Measurements from ENCODE around the gene RPH3AL.

Gene RPH3AL

GRCh38 chr17:345261-345660 is 7.3 kb downstream of the RPH3AL start:
- Histone ChIP-seq H3K36me3 (ENCODE audit: control insufficient read depth in 1 of 2, insufficient read depth in 2 of 2, low read length in 2 of 2) (no peaks in the 10 kb centered on the region), H3K27me3 (ENCODE audit: insufficient read depth, low read length) (no peaks in the 10 kb centered on the region), H3K79me2 (ENCODE audit: control insufficient read depth, insufficient read depth, low read length, poor library complexity) (no peaks in the 10 kb centered on the region), H3K79me1 (ENCODE audit: low read length) (no peaks in the 10 kb centered on the region), H2AK5ac (ENCODE audit: low read length) (no peak overlapping the region), H4K91ac (ENCODE audit: low read depth, low read length) (no peak overlapping the region), H3K4ac (ENCODE audit: low read depth, low read length) (no peak overlapping the region), H3K4me1 (ENCODE audit: control insufficient read depth in 1 of 2, insufficient read depth in 2 of 2, low read length in 2 of 2) (no peaks in the 10 kb centered on the region), H2BK120ac (ENCODE audit: insufficient read depth, low read length, poor library complexity) (no peak overlapping the region), H3K23ac (ENCODE audit: low read length) (no peak overlapping the region), H3K9me3 (ENCODE audit: insufficient read depth, low read depth, low read length) (no peaks in the 10 kb centered on the region), H2BK12ac (ENCODE audit: low read length) (no peak overlapping the region), H2AFZ (ENCODE audit: insufficient read depth, low read length, poor library complexity) (no peak overlapping the region), H3K14ac (ENCODE audit: low read length) (no peak overlapping the region), H3K4me3 (ENCODE audit: low read depth, low read length) (no peak overlapping the region), H3K27ac (ENCODE audit: low read depth, low read length) (no peak overlapping the region), H3K18ac (ENCODE audit: low read length) (no peak overlapping the region), H4K12ac (ENCODE audit: low read depth, low read length) (no peak overlapping the region), H4K8ac (ENCODE audit: low read depth, low read length) (no peak overlapping the region), H2BK5ac (ENCODE audit: low read depth, low read length, poor library complexity) (no peak overlapping the region), H3K9ac (ENCODE audit: low read length) (no peak overlapping the region), H3K4me2 (ENCODE audit: low read length) (no peak overlapping the region)
- WGBS (ENCODE audit: extremely low coverage, insufficient coverage, insufficient read length) = no CpG with 5 or more reads among the region's 5 CpGs
- DNase-seq = no peak

GRCh38 chr17:343875-344752 is 8.5 kb downstream of the RPH3AL start:
- H3K36me3 ChIP-seq (ENCODE audit: control insufficient read depth in 1 of 2, insufficient read depth in 2 of 2, low read length in 2 of 2) = no peaks in the 10 kb centered on the region
- H3K27ac ChIP-seq (ENCODE audit: low read depth, low read length) = no peak overlapping the region
- no peaks in the 10 kb centered on the region for H3K79me1 ChIP-seq (ENCODE audit: low read length)
- no peak overlapping the region for H4K91ac ChIP-seq (ENCODE audit: low read depth, low read length)
- no peaks in the 10 kb centered on the region for H3K79me2 ChIP-seq (ENCODE audit: control insufficient read depth, insufficient read depth, low read length, poor library complexity)
- no peak overlapping the region for H3K4me2 ChIP-seq (ENCODE audit: low read length)
- H2BK12ac ChIP-seq (ENCODE audit: low read length) = no peak overlapping the region
- H3K27me3 ChIP-seq (ENCODE audit: insufficient read depth, low read length) = no peaks in the 10 kb centered on the region
- H3K14ac ChIP-seq (ENCODE audit: low read length) = no peak overlapping the region
- H3K23ac ChIP-seq (ENCODE audit: low read length) = no peak overlapping the region
- no peak overlapping the region for H3K9ac ChIP-seq (ENCODE audit: low read length)
- no peak overlapping the region for H4K8ac ChIP-seq (ENCODE audit: low read depth, low read length)
- no peaks in the 10 kb centered on the region for H3K9me3 ChIP-seq (ENCODE audit: insufficient read depth, low read depth, low read length)
- no peak overlapping the region for H3K4me3 ChIP-seq (ENCODE audit: low read depth, low read length)
- no peak overlapping the region for H2BK5ac ChIP-seq (ENCODE audit: low read depth, low read length, poor library complexity)
- no CpG with 5 or more reads among the region's 5 CpGs for WGBS (ENCODE audit: extremely low coverage, insufficient coverage, insufficient read length)
- H3K4ac ChIP-seq (ENCODE audit: low read depth, low read length) = no peak overlapping the region
- no peak for DNase-seq
- H3K4me1 ChIP-seq (ENCODE audit: control insufficient read depth in 1 of 2, insufficient read depth in 2 of 2, low read length in 2 of 2) = no peaks in the 10 kb centered on the region
- no peak overlapping the region for H4K12ac ChIP-seq (ENCODE audit: low read depth, low read length)
- no peak overlapping the region for H2AK5ac ChIP-seq (ENCODE audit: low read length)
- no peak overlapping the region for H3K18ac ChIP-seq (ENCODE audit: low read length)
- H2BK120ac ChIP-seq (ENCODE audit: insufficient read depth, low read length, poor library complexity) = no peak overlapping the region
- no peak overlapping the region for H2AFZ ChIP-seq (ENCODE audit: insufficient read depth, low read length, poor library complexity)

- H3K23ac ChIP-seq (ENCODE audit: low read length) = no peak overlapping the region
- H4K12ac ChIP-seq (ENCODE audit: low read depth, low read length) = no peak overlapping the region
- H3K4ac ChIP-seq (ENCODE audit: low read depth, low read length) = no peak overlapping the region
- H3K4me1 ChIP-seq (ENCODE audit: control insufficient read depth in 1 of 2, insufficient read depth in 2 of 2, low read length in 2 of 2) = no peaks in the 10 kb centered on the region
- no peak overlapping the region for H3K4me3 ChIP-seq (ENCODE audit: low read depth, low read length)
- no peak overlapping the region for H2BK12ac ChIP-seq (ENCODE audit: low read length)
- H2BK5ac ChIP-seq (ENCODE audit: low read depth, low read length, poor library complexity) = no peak overlapping the region
- no peak overlapping the region for H4K8ac ChIP-seq (ENCODE audit: low read depth, low read length)
- no peak overlapping the region for H2AK5ac ChIP-seq (ENCODE audit: low read length)
- no peak overlapping the region for H2AFZ ChIP-seq (ENCODE audit: insufficient read depth, low read length, poor library complexity)
- no peak overlapping the region for H3K14ac ChIP-seq (ENCODE audit: low read length)
- no peak overlapping the region for H2BK120ac ChIP-seq (ENCODE audit: insufficient read depth, low read length, poor library complexity)
- no peak overlapping the region for H4K91ac ChIP-seq (ENCODE audit: low read depth, low read length)
- DNase-seq = no peak
- H3K9ac ChIP-seq (ENCODE audit: low read length) = no peak overlapping the region
- no peaks in the 10 kb centered on the region for H3K79me2 ChIP-seq (ENCODE audit: control insufficient read depth, insufficient read depth, low read length, poor library complexity)
- WGBS (ENCODE audit: extremely low coverage, insufficient coverage, insufficient read length) = no CpG with 5 or more reads among the region's 7 CpGs
- H3K36me3 ChIP-seq (ENCODE audit: control insufficient read depth in 1 of 2, insufficient read depth in 2 of 2, low read length in 2 of 2) = no peaks in the 10 kb centered on the region
- H3K9me3 ChIP-seq (ENCODE audit: insufficient read depth, low read depth, low read length) = no peaks in the 10 kb centered on the region
- no peak overlapping the region for H3K27ac ChIP-seq (ENCODE audit: low read depth, low read length)
- H3K18ac ChIP-seq (ENCODE audit: low read length) = no peak overlapping the region
- H3K27me3 ChIP-seq (ENCODE audit: insufficient read depth, low read length) = no peaks in the 10 kb centered on the region
- H3K4me2 ChIP-seq (ENCODE audit: low read length) = no peak overlapping the region
- H3K79me1 ChIP-seq (ENCODE audit: low read length) = no peaks in the 10 kb centered on the region
These were observed 9.4 kb downstream of the RPH3AL start for GRCh38 chr17:343211-343610.

- H3K9me3 ChIP-seq (ENCODE audit: insufficient read depth, low read depth, low read length) = peaks cover 2% of the 10 kb centered on the region
- no peaks in the 10 kb centered on the region for H3K27me3 ChIP-seq (ENCODE audit: insufficient read depth, low read length)
- H4K91ac ChIP-seq (ENCODE audit: low read depth, low read length) = no peak overlapping the region
- no peak overlapping the region for H3K4ac ChIP-seq (ENCODE audit: low read depth, low read length)
- H3K4me1 ChIP-seq (ENCODE audit: control insufficient read depth in 1 of 2, insufficient read depth in 2 of 2, low read length in 2 of 2) = no peaks in the 10 kb centered on the region
- H3K79me2 ChIP-seq (ENCODE audit: control insufficient read depth, insufficient read depth, low read length, poor library complexity) = no peaks in the 10 kb centered on the region
- H3K9ac ChIP-seq (ENCODE audit: low read length) = no peak overlapping the region
- H4K12ac ChIP-seq (ENCODE audit: low read depth, low read length) = no peak overlapping the region
- no peaks in the 10 kb centered on the region for H3K36me3 ChIP-seq (ENCODE audit: control insufficient read depth in 1 of 2, insufficient read depth in 2 of 2, low read length in 2 of 2)
- no peak overlapping the region for H3K4me3 ChIP-seq (ENCODE audit: low read depth, low read length)
- H3K4me2 ChIP-seq (ENCODE audit: low read length) = no peak overlapping the region
- H3K14ac ChIP-seq (ENCODE audit: low read length) = no peak overlapping the region
- no peak overlapping the region for H2BK120ac ChIP-seq (ENCODE audit: insufficient read depth, low read length, poor library complexity)
- no peak overlapping the region for H2AFZ ChIP-seq (ENCODE audit: insufficient read depth, low read length, poor library complexity)
- no peak overlapping the region for H3K23ac ChIP-seq (ENCODE audit: low read length)
- no peak overlapping the region for H2BK5ac ChIP-seq (ENCODE audit: low read depth, low read length, poor library complexity)
- WGBS (ENCODE audit: extremely low coverage, insufficient coverage, insufficient read length) = no CpG with 5 or more reads among the region's 4 CpGs
- no peak overlapping the region for H2BK12ac ChIP-seq (ENCODE audit: low read length)
- no peak for DNase-seq
- no peak overlapping the region for H4K8ac ChIP-seq (ENCODE audit: low read depth, low read length)
- H2AK5ac ChIP-seq (ENCODE audit: low read length) = no peak overlapping the region
- H3K79me1 ChIP-seq (ENCODE audit: low read length) = no peaks in the 10 kb centered on the region
- no peak overlapping the region for H3K27ac ChIP-seq (ENCODE audit: low read depth, low read length)
- no peak overlapping the region for H3K18ac ChIP-seq (ENCODE audit: low read length)
These were observed 12.5 kb downstream of the RPH3AL start for GRCh38 chr17:340074-340473.

Measured in trophoblast cell (in vitro differentiated cells and primary cell).